Fibroblast of villous mesenchyme (primary cell): Measurements from ENCODE around the gene CELF2. TPM values are rescaled to one million over a fixed set of nuclear protein-coding genes. Genes with fewer than 3 reads are reported as not detected.

ENCODE experiments used
- DNase-seq: peaks from one replicate; pipeline ENCODE4 v3.0.0-alpha.2; 2010; ENCODE audit warnings: low read depth
- H3K4me3 ChIP-seq: 2 replicates; pipeline ENCODE4 v1.5.1; 2011; ENCODE audit warnings: low read depth, mild to moderate bottlenecking, low read length
- total RNA-seq: library from RNA; depleted of rRNA; stranded (reverse); fragments of >200 nt; gene quantifications from 2 replicates; pipeline ENCODE4 v1.2.3, GENCODE V29; 2012
- TF ChIP-seq, protein P1 (sequence below): IDR thresholded peaks from 2 replicates; pipeline ENCODE4 v1.5.1; 2012; ENCODE audit warnings: low read depth, mild to moderate bottlenecking, low read length; ENCODE audit not compliant: insufficient read depth

Gene CELF2
- total RNA-seq, 1 donor, result 2.2 TPM

DNA sequence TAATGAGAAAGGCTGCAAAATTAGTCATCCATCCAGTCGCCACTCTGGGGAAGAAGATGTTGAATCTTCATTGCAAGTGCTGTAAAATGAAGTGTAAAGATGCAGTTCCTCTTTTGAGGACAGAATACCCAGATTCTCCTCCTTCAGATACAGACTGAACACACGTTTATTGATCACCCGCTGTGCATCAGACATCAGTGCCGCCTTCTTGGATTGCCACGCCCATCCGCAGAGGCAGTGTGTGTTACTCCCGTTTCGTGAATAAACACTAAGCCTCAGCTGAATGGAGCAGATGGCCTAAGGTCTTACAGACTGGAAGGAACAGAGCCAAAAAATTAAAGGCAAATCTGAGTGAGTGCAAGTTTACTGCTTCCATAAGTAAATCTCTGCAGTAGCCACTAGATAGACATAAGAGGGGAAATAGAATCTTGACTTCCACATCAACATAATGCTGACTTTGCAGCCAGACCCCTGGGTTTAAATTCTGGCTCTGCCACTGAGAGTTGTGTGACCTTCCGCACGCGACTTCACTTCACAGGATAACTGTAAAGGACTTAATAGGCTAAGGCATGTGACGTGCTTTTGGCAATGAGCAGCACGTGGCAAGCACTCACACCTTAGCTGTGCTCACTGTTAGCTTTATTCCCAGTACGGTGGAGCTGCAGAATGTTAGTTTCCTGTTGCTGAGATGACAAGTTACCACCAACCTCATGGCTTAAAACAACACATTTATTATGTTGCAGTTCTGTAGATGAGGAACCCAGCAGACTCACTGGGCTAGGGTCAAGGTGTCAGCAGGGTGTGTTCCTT, 285.9 kb downstream of the CELF2 start:
- no peak overlapping the region for H3K4me3 ChIP-seq
- no peak for DNase-seq
- TF ChIP-seq, protein P1, sequence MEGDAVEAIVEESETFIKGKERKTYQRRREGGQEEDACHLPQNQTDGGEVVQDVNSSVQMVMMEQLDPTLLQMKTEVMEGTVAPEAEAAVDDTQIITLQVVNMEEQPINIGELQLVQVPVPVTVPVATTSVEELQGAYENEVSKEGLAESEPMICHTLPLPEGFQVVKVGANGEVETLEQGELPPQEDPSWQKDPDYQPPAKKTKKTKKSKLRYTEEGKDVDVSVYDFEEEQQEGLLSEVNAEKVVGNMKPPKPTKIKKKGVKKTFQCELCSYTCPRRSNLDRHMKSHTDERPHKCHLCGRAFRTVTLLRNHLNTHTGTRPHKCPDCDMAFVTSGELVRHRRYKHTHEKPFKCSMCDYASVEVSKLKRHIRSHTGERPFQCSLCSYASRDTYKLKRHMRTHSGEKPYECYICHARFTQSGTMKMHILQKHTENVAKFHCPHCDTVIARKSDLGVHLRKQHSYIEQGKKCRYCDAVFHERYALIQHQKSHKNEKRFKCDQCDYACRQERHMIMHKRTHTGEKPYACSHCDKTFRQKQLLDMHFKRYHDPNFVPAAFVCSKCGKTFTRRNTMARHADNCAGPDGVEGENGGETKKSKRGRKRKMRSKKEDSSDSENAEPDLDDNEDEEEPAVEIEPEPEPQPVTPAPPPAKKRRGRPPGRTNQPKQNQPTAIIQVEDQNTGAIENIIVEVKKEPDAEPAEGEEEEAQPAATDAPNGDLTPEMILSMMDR, result no peak

DNA sequence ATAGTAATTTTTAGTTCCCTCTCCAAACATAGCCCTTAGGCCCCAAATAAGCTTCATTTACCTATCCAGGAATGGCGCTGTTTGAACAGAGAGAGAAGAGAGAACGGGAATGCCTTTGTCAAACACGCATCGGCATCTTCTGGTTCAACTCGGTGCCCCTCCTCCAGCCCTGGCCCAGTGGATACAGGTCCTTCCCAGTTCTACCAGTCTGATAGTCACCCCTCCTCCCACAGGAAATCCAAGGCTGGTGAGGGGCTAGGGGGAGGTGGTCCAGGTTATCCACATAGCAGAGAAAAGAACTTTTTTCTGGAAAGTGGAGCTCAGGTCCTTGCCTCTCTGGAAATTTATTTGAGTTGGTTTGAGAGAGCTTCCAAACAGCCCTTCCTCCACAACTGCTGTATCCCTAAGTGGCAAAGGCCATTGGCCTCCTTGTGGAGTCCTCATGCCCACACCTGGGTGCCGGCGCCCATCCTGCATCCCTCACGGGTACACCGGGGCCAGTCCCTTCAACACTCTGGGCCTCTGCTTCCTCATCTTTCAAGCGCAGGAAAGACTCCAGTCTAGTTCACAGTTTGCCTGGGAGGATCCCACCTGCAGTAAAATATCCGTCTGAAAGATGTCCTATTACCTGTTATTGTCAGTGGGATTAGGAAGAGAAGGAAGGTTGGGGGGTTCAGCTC, 287.4 kb downstream of the CELF2 start:
- TF ChIP-seq, protein P1, result no peak
- no peak for DNase-seq
- H3K4me3 ChIP-seq, result no peak overlapping the region

DNA sequence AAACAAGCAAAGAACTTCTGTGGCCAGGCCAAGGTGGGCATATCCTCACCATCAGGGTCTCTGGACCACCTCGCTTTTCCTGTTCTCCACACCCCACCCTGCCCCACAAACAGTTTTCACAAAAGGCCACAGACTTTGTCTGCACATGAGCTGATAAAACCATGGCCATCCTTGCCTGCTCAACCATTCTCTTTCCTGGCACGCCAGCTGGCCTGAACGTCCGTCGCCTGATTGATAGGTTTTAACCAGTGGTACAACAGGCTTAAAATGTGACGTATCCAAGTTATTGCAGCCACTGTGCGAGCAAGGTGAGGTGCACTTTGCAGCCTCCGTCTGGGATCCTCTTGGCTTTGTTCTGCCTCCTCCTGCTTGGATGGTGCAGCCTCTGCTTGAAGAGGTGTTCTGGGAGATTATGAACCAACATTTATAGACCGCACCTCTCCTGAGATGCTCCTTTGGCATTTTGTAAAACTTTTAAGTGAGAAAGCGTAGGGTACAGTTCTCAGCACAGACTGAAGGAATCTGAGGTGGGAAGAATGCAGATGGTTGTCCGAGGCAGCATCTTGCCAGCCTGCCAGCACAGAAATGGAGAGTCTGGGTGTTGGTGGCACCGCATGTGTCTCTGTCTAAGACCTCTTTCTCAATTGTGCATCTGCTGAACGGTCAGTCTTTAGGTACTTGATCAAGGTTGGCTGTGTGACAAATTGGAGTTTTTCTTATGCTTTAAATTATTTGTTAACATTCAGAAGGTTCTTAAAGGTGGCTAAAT, 288.3 kb downstream of the CELF2 start:
- DNase-seq, result no peak
- TF ChIP-seq, protein P1, result no peak
- no peak overlapping the region for H3K4me3 ChIP-seq

DNA sequence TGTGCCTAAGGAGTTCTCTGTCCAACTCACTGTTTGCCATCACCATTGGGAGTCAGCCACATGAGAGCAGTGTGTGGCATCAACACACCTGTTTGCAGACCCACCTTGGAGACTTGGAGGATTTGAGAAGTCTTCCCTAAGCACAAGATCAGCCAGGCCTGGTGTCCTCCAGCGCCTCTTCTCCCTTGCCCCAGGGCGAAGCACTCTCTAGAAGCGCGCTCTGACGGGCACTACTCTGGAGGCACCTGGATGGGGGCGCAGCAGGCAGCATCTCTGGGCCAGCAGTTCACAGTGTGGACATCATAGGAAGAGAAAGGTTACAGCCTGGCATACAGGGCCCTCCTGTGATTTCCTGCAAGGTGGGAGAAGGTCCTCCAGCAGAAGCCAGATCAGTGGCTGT, 289.3 kb downstream of the CELF2 start:
- TF ChIP-seq, protein P1, result no peak
- no peak overlapping the region for H3K4me3 ChIP-seq
- DNase-seq, result no peak

DNA sequence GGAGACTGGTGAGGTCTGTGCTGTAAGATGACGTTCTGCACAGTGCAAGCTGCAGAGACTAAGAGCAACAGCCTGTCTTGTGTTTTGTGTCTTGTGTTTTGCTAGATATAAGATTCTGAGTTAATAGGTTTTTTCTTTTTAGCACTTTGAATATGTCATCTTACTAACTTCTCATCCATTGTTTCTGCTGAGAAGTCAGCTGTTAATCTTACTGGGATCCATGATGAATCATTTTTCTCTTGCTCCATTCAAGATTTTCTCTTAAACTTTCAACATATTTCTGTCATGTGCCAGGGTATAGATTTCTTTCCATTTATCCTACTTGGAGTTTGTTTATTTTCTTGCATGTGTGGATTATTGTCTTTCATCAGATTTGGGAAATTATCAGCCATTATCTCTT, 290.3 kb downstream of the CELF2 start:
- DNase-seq, result no peak
- no peak overlapping the region for H3K4me3 ChIP-seq
- TF ChIP-seq, protein P1, result no peak

DNA sequence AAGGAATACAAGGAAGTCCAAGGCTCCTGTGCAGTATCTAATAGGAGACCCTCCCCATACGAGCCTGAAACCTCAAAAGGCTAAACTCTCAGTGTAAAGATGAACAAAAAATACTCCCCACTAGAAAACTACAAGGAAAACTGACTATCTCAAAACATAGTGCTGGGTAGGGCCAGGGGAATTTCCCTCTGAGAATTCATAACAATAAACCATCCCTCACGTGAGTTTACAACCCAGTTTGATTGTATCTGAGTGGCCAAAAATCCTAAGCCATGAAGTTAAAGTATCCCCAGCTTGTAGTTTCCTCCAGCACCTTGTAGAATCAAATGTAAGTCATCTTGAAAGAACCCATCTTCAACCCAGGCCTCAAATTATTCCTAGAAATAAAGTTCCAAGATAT, 293.4 kb downstream of the CELF2 start:
- DNase-seq, result no peak
- TF ChIP-seq, protein P1, result no peak
- no peak overlapping the region for H3K4me3 ChIP-seq
